OCI-LY3 (cell line): Measurements from ENCODE around the gene ALDH1A3.

Experiments
- CTCF ChIP-seq: fragments of 200-600, 300-600 bp; sonication (generic); IDR thresholded peaks from 2 replicates; pipeline ENCODE4 v1.5.1; 2014; ENCODE audit warnings: antibody characterized with exemption, low read length, low read depth
- EZH2phosphoT487 ChIP-seq: fragments of 200-600 bp; shearing (Covaris generic); IDR thresholded peaks from 2 replicates; pipeline ENCODE4 v1.6.1; 2018; ENCODE audit warnings: antibody characterized with exemption, mixed run types, low read depth

- TF ChIP-seq CTCF (no peak), EZH2phosphoT487 (no peak)
These were observed 687 bp downstream of the ALDH1A3 start for GRCh38 chr15:100880139-100880896.
